ENCODE data around the gene LRRC8A.

DNA sequence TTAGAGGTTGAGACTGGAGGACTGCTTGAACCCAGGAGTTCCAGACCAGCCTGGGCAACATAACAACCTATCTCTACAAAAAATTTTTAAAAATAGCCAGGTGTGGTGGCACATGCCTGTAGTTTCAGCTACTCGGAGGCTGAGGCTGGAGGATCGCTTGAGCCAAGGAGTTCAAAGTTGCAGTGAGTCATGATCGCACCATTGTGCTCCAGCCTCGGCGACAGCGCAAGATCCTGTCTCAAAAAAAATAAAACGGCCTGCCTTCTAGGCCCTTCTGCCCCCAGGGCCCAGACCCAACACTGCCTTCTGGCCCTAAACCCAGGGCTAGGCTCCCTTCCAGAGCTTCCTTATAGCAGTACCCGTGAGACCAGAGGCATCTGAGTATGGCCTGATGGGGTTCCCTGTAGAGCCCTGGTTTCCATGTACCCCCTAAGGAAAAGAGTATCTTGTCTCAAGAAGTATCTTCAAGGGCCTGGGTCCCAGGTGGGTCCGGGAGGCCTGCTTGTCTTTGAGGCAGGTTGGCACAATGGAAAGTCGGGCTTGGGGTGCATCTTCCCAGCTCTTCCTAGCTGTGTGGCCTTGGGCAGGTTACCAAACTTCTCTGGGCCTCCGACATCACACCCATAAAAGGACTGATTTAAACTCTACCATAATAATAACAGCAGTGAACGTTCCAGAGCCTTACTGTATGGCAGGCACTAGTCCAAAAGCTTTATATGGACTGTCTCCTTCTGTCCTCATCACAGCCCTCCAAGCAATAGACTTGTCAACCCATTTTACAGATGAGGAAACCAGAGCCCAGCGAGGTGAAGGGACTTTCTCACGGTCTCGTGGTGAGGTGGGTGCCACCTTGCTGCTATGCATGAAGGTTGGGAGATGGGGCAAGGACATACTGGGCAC is 9.6 kb downstream of the LRRC8A start:
- no peak for TF ChIP-seq POLR2A (IDR thresholded peaks at IDR 0.05)
- TF ChIP-seq, protein P1, sequence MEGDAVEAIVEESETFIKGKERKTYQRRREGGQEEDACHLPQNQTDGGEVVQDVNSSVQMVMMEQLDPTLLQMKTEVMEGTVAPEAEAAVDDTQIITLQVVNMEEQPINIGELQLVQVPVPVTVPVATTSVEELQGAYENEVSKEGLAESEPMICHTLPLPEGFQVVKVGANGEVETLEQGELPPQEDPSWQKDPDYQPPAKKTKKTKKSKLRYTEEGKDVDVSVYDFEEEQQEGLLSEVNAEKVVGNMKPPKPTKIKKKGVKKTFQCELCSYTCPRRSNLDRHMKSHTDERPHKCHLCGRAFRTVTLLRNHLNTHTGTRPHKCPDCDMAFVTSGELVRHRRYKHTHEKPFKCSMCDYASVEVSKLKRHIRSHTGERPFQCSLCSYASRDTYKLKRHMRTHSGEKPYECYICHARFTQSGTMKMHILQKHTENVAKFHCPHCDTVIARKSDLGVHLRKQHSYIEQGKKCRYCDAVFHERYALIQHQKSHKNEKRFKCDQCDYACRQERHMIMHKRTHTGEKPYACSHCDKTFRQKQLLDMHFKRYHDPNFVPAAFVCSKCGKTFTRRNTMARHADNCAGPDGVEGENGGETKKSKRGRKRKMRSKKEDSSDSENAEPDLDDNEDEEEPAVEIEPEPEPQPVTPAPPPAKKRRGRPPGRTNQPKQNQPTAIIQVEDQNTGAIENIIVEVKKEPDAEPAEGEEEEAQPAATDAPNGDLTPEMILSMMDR (IDR thresholded peaks at IDR 0.05) = no peak
- no peak for TF ChIP-seq EP300 (IDR thresholded peaks at IDR 0.05)
